ENCODE measurements around the gene PABPC1L2B.

GRCh38 chrX:73028876-73029275 lies 26.1 kb downstream of the PABPC1L2B start:
- no peak for TF ChIP-seq CTCF (IDR thresholded peaks at IDR 0.05; ENCODE audit: insufficient read depth, low read length)
- TF ChIP-seq REST (IDR thresholded peaks at IDR 0.05; ENCODE audit: insufficient replicate concordance, low read depth) = no peak
- no peak for TF ChIP-seq POLR2AphosphoS5 (IDR thresholded peaks at IDR 0.05; ENCODE audit: low read depth)
- no peak for TF ChIP-seq SPI1 (IDR thresholded peaks at IDR 0.05; ENCODE audit: borderline replicate concordance, low read depth)
